GM19455 (cell line): ENCODE data around the gene KRT20.
"Not testable (repeated sequence)": the region's sequence is repeated elsewhere in the genome, so short reads cannot be mapped to it uniquely, and the experiment has no call there.

ENCODE experiments used
- ATAC-seq: cut with Tn5 transposase; IDR thresholded peaks from one replicate; pipeline ENCODE4 v1.9.1; 2021; ENCODE audit not compliant: unreplicated experiment

KRT20 gene, protein sequence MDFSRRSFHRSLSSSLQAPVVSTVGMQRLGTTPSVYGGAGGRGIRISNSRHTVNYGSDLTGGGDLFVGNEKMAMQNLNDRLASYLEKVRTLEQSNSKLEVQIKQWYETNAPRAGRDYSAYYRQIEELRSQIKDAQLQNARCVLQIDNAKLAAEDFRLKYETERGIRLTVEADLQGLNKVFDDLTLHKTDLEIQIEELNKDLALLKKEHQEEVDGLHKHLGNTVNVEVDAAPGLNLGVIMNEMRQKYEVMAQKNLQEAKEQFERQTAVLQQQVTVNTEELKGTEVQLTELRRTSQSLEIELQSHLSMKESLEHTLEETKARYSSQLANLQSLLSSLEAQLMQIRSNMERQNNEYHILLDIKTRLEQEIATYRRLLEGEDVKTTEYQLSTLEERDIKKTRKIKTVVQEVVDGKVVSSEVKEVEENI

DNA sequence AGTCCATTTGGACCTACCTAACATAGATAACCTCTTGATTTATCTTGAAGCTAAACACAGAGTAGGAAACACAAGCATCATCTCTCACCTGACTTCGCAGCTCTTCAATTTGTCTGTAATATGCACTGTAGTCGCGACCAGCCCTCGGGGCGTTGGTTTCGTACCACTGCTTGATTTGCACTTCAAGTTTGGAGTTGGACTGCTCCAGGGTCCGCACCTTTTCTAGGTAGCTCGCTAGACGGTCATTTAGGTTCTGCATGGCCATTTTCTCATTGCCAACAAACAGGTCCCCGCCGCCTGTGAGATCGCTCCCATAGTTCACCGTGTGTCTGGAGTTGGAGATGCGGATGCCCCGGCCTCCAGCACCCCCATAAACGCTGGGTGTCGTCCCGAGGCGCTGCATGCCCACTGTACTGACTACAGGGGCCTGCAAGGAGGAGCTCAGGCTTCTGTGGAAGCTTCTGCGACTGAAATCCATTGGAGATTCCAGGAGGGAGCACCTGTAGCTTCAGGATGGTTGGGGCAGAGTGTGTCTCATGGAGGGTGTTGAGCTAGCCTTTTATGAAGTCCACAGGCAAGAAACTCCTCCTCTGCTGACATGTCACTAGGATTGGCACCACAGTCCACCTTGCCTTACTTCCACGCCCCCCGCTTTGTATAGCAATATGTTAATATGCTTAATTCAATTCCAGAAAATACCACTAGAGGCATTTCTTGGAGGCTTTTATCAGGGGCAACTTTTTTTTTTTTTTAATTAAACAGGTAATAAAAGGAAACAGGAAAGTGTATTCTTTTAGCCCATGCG is at the start of gene KRT20:
TSS of gene KRT20 (minus strand) at position 535 of the 805 bp plus-strand sequence. CDS start at position 478, 57 bp downstream.
- ATAC-seq, result no peak

DNA sequence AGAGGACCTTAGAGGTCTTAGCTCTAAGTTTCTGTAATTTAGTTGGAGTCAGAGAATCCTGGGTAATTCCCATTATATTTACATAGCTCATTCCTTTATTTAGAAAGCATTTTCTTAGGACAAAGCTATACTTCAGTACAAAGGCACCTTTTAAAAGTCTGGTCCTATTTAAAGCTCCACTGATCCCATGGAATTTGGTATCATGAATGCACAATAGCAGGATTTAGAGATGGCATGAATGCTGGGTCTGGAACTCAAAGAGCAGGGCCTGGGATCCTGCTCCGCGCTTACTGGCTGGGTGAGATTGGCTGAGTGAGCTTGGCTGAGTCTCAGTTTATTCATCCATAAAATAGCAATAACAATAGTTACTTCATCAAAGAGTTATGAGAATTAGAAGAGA is 47.6 kb upstream of the KRT20 start:
- no peak for ATAC-seq

DNA sequence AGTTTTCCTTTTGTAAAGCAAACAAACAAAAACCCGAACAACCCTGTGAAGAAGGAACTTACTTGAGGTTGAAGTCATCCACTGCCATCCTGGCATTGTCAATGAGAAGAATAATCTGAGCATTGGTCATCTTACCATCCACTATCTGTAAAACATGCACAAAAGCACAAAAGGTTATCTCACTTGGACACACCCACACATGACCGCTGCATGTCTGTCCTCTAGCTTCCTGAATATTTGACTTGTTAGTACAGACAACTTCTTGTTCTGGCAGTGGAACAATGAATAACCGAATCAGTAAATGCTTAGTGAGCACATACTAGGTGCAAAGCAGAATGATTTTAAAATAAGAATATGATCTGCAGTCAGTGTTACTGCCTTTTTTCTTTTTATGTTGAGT is 46.3 kb upstream of the KRT20 start:
- ATAC-seq, result no peak

DNA sequence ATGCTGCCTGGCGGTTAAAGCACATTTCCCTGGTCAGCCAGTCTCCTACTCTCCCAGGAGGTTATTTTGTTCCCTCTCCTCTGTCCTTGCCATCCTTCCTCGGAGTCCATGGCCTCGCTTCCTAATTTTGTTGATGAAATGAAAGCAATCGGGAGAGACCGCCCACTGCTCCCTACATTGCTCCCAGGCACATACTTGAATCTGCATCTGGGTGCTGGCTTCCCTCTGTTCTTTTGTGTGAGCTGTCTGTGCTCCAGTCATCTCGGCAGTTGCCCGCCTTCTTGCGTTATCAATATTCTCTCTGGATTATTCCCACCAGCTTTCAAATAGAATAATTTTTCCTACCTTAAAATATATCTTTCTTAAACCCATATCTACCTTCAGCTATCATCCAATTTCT is 41.3 kb upstream of the KRT20 start:
- ATAC-seq, result no peak

DNA sequence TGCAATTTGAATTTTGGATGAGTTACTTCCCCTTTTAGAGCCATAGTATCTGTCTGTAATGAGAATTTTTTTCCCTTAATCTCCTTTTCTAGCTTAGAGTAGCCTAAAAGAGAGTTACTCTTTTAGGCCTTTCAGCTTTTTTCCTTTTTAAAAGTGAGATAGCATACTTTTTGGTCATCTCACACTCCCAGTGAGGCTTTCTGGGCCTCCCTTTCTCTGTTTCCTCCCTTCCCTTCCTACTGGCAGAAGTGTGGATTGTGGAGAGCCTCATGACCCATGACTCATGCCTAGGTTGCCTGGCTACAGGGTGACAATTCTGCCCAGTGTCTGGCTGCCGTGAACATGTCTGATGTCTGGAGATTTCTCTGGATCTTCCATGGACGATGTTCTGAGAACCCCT is 37.2 kb upstream of the KRT20 start:
- no peak for ATAC-seq

DNA sequence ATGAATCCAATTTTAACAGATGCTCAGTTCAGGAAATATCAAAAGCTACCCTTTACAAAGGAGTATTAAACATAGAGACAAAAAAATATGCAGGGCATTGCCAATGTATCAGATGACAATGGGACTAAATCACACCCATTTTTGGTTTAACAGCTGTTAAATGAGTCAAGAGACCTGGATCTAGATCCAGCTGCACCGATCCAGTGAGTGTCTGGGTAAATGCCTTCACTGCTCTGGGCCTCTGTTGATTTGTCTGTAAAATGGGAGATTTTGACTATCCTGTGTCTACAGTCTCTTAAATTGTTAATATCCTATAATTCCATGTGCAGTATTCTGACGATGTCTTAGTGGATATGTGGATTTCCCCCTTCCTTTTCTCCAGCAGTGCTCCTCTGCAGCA is 36.0 kb upstream of the KRT20 start:
- ATAC-seq, result no peak

DNA sequence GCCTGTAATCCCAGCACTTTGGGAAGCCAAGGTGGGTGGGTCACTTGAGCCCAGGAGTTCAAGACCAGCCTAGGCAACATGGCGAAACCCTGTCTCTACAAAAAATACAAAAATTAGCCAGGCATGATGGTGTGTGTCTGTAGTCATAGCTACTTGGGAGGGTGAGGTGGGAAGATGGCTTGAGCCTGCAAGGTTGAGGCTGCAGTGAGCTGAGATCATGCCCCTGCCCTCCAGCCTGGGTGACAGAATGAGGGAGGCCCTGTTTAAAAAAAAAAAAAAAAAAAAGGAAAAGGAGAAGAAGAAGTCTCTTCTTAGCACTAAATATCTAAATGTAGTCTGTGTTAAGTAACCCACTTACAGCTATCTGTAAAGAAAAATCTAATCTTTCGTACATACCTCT is 32.1 kb upstream of the KRT20 start:
- ATAC-seq, result not testable (repeated sequence)

DNA sequence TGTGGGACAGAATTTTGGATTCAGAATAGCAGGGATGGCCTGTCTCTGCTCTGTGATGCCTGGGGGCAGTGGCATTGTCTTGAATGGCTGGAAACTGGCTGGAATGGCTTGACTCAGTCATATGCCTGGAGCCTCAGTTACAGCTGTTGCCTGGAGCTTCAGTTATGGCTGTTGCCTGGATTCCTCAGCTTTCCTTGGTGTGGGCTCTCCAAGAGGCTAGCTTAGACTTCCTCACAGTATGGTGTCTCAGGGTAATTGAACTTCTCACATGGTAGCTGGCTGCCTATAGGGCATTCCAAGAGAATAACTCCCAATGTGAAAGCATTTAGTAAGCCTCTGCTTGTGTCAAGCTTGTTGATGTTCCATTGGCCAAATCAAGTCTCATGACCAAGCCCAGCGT is 31.3 kb upstream of the KRT20 start:
- ATAC-seq, result no peak

DNA sequence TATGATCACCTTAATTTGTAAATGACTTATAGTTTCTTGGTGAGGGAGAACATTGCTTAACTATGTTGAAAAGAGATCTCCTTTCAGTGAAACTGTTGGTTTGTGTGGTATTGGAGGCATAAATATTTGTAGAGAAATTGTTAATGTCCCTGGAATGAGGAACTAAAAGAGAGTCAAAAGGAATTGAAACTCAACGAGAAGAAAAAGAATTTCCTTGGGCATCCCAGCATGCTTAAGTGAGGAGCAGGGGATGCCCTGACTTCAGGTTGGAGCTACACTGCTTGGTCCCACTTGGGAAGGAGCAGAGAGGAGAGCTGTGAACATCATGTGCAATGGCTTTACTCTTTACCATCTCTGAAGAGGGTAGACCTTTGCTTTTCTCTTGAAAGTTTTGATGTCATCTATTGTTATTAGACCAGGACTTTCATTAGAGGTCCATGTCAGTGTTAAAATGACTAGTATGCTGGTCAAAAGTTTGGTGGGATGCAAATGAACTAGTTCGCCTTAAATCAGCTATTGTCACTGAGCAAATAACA is 30.7 kb upstream of the KRT20 start:
- ATAC-seq, result no peak

DNA sequence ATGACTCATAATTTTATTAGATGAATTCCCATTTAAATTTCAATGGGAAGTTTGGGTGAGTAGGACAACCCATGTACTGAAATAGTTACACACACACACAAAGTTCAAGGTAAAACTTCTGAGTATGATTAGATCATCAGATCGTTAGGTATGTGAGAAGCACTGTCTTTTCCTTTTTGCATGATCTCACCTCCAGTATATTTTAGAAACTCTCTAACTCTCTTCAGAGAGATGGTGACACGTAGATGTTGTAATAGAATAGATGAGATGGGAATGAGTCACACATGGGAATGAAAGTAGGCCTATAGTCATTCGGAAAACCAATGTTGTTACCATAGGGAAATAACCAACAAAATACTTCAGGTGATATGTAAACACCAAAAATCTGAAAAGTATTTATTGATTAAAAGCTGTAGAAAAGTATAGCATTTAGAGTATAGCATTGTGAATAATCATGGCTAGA is 30.2 kb upstream of the KRT20 start:
- ATAC-seq, result no peak

DNA sequence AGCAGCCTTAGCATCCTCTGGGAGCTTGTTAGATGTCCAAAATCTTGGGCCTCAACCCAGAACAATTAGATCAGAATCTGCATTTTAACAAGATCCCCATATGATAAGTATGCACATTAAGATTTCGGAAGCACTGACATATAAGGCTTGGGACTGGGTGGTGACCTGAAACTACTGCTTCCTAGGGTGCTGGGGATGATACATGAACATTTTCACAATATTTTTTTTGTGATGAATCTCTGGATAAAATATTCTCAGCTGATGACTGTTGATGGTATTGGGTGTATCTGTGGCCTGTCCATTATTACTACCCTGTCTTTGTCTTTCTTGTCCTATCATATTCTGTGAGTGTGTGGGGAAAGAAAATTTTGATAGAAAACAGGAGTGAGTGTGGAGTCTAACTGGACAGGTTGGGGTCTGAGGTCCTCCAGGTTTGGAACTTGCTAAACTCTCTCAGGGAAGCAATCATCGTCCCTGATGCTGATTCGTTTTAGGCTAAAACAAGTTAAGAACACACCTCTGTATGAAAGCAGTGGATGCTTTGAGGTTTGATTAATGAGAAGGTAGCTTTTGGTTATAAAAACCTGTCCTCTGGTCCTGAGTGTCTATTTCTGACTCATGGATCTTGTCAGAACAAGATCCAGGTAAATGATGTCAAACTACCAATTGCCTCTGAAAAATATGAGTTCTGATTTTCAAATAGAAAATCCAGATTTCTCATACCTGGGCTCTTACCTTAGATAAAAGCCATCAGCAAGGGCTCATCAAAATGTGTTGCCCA is 29.2 kb upstream of the KRT20 start:
- ATAC-seq, result no peak

DNA sequence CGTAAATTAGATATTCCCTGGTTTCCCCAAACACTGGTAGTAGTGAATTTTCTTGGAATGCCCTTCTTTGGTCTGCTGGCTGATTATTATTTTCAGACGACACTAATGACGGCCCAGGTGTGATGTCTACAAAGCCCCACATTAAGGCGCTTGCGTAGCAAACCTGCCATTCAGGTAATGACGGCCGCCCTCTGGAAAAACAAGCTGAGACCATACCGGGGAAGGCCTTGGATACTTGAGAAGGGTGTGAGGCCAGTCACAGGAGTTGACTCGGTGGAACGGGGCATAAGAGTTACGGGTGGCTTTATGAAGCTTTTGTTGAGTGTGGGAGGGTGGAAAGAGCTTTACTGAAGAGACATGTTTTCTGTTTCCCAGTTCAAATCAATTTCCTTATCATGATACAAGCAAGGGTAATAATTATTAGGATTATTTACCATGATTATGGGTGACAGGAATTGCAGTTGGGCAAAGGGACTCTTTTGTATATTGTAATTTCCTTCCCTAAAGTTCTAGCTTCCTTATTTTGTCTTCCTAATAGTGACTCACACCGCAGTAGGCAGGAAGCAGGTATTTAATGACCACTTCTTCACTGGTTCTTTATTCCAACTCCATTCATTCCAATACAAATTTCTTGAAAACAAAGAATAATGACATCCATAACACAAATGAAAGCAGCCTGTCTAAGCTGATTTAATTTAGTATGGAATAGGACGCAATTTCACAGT is 27.6 kb upstream of the KRT20 start:
- no peak for ATAC-seq

DNA sequence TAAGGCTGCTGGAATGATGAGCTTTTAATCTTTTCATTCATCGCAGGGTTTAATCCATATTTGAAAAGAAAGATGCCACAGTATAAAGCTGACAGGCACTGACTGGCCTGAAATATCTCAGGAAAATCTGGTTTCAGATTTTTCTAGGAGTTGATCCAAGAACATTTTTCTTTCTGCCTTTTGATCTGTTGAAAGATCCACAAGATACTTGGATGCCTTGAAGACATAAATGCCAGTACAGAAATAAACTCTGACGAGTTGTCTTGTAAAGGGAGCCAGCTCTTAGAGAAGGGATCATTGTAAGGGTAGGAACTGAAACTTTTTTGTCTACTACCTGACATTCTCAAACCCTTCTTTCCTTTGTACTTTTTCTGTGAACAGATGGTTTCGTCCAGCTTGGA is 25.4 kb upstream of the KRT20 start:
- no peak for ATAC-seq

DNA sequence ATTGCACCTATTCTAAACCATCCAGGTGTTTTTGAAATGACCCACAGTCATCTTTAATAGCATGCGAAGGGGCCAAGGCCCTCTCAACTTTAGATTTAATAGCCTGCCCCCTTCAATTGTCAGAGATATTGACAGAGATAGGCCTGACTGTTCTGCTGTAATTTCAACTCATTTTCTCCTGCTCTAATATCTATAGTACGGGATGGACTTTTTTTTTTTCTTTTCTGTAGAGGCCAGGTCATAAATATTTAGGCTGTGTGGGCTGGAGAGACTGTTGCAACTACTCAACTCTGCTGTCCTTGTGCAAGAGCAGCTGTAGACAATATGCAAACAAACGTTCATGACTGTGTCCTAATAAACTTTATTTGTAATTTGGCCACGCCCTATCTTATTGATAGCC is 24.7 kb upstream of the KRT20 start:
- ATAC-seq, result no peak

DNA sequence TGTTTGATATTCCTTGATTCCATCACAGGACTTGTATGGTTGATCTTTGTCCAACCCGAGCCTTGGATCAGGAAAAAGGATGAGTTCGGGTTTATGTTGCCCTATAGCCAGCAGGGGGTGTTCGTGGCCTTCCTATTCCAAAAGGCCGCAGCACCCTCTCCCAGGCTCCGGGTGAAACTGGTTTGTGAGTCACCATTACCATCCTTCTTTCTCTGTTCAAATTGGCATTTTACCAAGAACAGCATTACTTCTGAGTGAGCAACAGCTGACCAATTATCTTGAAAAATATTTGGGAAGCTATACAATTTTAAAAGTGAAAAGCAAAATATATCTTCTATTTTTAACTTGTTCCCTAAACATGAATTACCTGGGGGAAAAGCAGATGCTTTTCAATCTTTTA is 24.3 kb upstream of the KRT20 start:
- ATAC-seq, result no peak

DNA sequence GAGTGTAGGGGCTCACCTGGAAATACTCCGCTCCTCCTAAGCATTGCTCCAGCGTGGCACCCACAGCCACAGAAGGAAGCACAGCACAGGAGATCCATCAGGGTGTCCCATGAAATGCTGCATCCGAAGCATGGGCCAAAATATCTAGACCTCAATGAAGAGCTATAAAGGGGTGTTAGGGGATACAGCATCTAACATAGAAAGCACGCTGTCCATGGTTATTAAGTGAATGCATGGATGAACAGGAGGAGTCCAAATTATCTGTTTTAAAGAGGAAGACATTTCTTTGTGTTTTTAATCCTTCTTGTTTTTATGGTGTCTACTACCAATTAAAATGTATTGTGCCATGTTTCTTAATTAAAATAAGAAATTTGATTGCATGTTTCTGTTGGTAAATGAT is 21.6 kb upstream of the KRT20 start:
- ATAC-seq, result no peak

DNA sequence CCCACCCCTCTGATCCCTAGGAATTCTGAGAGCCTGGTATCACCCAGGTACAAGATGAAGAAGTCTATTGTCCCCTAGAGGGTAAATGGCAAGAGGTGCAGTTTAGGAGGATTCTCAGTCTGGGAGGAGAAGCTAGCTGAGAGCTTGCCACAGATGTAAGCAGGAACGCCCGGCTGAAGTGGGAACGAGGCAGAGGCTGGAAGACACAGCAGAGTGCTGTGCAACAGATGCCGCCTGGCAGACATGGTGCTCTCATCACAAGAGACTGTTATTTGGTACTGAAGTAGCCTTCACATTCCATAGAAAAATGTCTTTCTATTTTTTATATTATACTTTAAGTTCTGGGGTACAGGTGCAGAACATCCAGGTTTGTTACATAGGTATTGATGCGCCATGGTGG is 20.3 kb upstream of the KRT20 start:
- no peak for ATAC-seq

DNA sequence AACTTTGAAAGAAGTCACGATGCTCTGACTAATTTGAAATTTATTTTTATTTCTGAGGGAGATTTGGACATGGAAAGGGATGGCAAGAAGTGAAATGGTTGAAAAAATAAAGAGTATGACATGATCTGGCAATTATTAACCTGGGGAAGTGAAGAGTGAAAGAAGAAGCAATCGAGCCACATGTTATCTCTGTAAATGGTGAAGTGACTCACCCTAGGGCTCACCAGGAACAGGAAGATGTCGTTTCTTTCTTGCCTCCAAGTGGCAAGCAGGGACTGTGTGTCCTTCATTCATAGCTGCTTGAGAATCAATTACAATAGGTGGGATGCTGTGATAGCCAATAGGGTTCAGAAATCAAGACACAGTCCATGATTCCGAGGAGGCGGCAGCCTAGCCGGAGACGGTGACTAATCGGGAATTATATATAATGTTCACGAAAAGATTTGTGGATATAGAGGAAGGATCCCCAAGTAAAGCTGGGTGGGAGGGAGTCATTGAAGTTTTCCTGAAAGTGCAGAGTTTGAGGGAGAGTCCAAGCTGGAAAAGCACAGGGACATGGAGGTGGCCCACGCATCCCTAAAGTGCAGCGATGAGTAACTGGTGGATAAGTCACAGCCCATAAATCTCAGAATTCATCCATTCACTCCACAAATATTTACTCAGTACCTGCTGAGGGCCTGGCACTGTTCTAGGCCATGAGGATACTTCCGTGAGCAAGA is 18.2 kb upstream of the KRT20 start:
- ATAC-seq, result no peak

DNA sequence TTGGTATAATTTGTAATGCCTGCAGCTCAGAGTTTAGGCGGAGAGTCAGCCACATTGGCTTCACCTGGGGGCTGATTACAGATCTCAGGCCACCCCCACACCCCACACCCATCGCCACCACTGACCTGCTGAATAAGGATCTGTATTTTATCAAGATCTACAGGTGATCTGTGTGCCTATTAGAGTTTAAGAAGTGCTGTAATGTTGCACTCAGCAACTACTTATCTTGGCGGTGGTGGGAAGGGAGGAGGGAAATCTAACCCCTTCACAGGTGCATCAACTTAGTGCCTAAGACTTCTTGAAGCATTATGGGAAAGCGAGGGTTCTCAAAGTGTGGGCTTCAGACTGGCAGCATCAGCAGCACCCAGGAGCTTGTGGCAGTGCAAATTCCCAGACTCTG is 17.5 kb upstream of the KRT20 start:
- no peak for ATAC-seq

DNA sequence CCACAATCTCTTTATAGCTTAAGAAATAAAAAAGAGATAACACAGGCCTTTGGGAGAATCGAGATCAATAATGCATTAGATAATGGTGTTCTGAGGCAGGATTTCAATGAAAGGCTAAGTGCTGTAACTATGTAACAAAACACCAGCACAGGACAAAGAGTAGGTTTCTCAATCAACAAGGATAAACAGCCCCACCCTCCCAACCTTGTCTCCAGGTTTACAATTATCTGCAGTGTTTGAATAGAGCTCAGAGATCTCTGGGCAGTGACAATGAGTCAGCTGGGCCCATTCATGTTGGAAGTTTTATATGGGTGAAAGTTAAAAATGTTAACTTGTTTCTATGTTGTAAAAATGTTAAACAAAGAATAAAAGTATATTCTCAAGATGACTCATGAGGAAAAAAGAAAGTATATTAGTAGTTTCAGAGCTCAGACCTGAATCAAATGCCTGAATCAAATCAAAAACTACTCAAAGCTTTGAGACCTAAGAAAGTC is 17.0 kb upstream of the KRT20 start:
- no peak for ATAC-seq
